Measurements from ENCODE around the gene FAM193A. TPM values are rescaled to one million over a fixed set of nuclear protein-coding genes. Genes with fewer than 3 reads are reported as not detected.

FAM193A gene
- total and polyA plus RNA-seq, 2 donors (not counting 1 experiment from before 2014, with no cell fraction given): 16.0 to 62.7 TPM

- Histone ChIP-seq H3K27ac (ENCODE audit: low read length in 2 of 2) (no peak overlapping the region), H3K36me3 (replicated peaks in 1 of 2; ENCODE audit: control extremely low read depth in 1 of 2, control insufficient read depth in 1 of 2, extremely low read depth in 1 of 2, insufficient read depth in 2 of 2, low read length in 1 of 2) (peaks cover 1 to 39% of the 10 kb centered on the region in 2 experiments), H2AFZ (ENCODE audit: insufficient read depth, low read depth, low read length, poor library complexity, severe bottlenecking) (no peak overlapping the region), H4K20me1 (ENCODE audit: control insufficient read depth, insufficient read depth, low read length, poor library complexity, severe bottlenecking) (no peaks in the 10 kb centered on the region), H3K4me1 (ENCODE audit: control insufficient read depth in 2 of 2, insufficient read depth in 2 of 2, low read length in 2 of 2) (peaks cover 3 to 4% of the 10 kb centered on the region in 2 donors), H3K27me3 (replicated peaks in 1 of 4; ENCODE audit: control extremely low read depth in 1 of 4, control insufficient read depth in 3 of 4, insufficient read depth in 4 of 4, low read length in 3 of 4) (no peaks in the 10 kb centered on the region), H3K79me2 (ENCODE audit: control insufficient read depth, insufficient read depth, low read length) (no peaks in the 10 kb centered on the region), H3K4me3 (ENCODE audit: control extremely low read depth in 1 of 5, extremely low read depth in 1 of 5, insufficient read depth in 1 of 5, low read depth in 2 of 5, low read length in 4 of 5) (no peak overlapping the region), H3K4me2 (replicated peaks; ENCODE audit: low read depth, low read length, poor library complexity, severe bottlenecking) (no peak overlapping the region), H3K9ac (ENCODE audit: low read length) (no peak overlapping the region), H3K9me3 (ENCODE audit: control extremely low read depth in 1 of 3, control insufficient read depth in 2 of 3, insufficient read depth in 1 of 3, low read length in 2 of 3) (no peaks in the 10 kb centered on the region)
- intact Hi-C loops (cut with micrococcal nuclease): no loop called here
- Mint-ChIP-seq H3K27ac (no peak overlapping the region), H3K9me3 (ENCODE audit: insufficient read depth) (no peaks in the 10 kb centered on the region), H3K4me1 (peaks cover 5% of the 10 kb centered on the region), H3K27me3 (no peaks in the 10 kb centered on the region), H3K4me3 (no peak overlapping the region)
- ATAC-seq (ENCODE audit: low read depth) (no peak), DNase-seq (no peak)
- no peak for TF ChIP-seq CTCF (IDR thresholded peaks at IDR 0.05)
- TF ChIP-seq EZH2 (IDR thresholded peaks at IDR 0.05; ENCODE audit: borderline replicate concordance, insufficient read depth, low read depth, low read length, poor library complexity, severe bottlenecking): no peak
- CTCF ChIA-PET: interaction anchor here (0.6 to 1.8 kb wide), 3 partner anchors 17 to 143 kb away, joined by 3 to 4 read pairs (median 4); no protein-coding TSS in a partner anchor
- POLR2A ChIA-PET: no interaction called here
- 96% methylated on average over 9 of the region's 9 CpGs for WGBS (ENCODE audit: insufficient coverage)
These were observed 193.1 kb downstream of the FAM193A start for GRCh38 chr4:2729533-2729875.

GRCh38 chr4:2731907-2732317 lies 195.5 kb downstream of the FAM193A start:
- ChIA-PET POLR2A (no interaction called here), CTCF (no interaction called here)
- Histone ChIP-seq H3K27ac (ENCODE audit: low read length in 2 of 2) (no peak overlapping the region), H3K4me1 (ENCODE audit: control insufficient read depth in 2 of 2, insufficient read depth in 2 of 2, low read length in 2 of 2) (peaks cover 5 to 6% of the 10 kb centered on the region in 2 donors), H3K9ac (ENCODE audit: low read length) (no peak overlapping the region), H2AFZ (ENCODE audit: insufficient read depth, low read depth, low read length, poor library complexity, severe bottlenecking) (no peak overlapping the region), H3K27me3 (replicated peaks in 1 of 4; ENCODE audit: control extremely low read depth in 1 of 4, control insufficient read depth in 3 of 4, insufficient read depth in 4 of 4, low read length in 3 of 4) (no peaks in the 10 kb centered on the region), H3K4me2 (replicated peaks; ENCODE audit: low read depth, low read length, poor library complexity, severe bottlenecking) (no peak overlapping the region), H3K9me3 (ENCODE audit: control extremely low read depth in 1 of 3, control insufficient read depth in 2 of 3, insufficient read depth in 1 of 3, low read length in 2 of 3) (peaks cover 2 to 13% (median 3%) of the 10 kb centered on the region in 3 donors), H3K36me3 (replicated peaks in 1 of 2; ENCODE audit: control extremely low read depth in 1 of 2, control insufficient read depth in 1 of 2, extremely low read depth in 1 of 2, insufficient read depth in 2 of 2, low read length in 1 of 2) (peaks cover 3 to 36% of the 10 kb centered on the region in 2 experiments), H3K79me2 (ENCODE audit: control insufficient read depth, insufficient read depth, low read length) (no peaks in the 10 kb centered on the region), H3K4me3 (ENCODE audit: control extremely low read depth in 1 of 5, extremely low read depth in 1 of 5, insufficient read depth in 1 of 5, low read depth in 2 of 5, low read length in 4 of 5) (no peak overlapping the region), H4K20me1 (ENCODE audit: control insufficient read depth, insufficient read depth, low read length, poor library complexity, severe bottlenecking) (no peaks in the 10 kb centered on the region)
- TF ChIP-seq CTCF (IDR thresholded peaks at IDR 0.05): no peak
- no peak for TF ChIP-seq EZH2 (IDR thresholded peaks at IDR 0.05; ENCODE audit: borderline replicate concordance, insufficient read depth, low read depth, low read length, poor library complexity, severe bottlenecking)
- Mint-ChIP-seq H3K27me3 (no peaks in the 10 kb centered on the region), H3K27ac (peak overlapping the region; percentile 59), H3K4me3 (no peak overlapping the region), H3K9me3 (ENCODE audit: insufficient read depth) (peaks cover 2% of the 10 kb centered on the region), H3K4me1 (peaks cover 8% of the 10 kb centered on the region)
- 98% methylated on average over 28 of the region's 28 CpGs for WGBS (ENCODE audit: insufficient coverage)
- ATAC-seq (ENCODE audit: low read depth): no peak
- intact Hi-C loops (cut with micrococcal nuclease): no loop called here
- DNase-seq: no peak

Data from B cell (primary cell).